Chondrocyte (in vitro differentiated cells): ENCODE data around the gene ANKRD53. TPM values are rescaled to one million over a fixed set of nuclear protein-coding genes. Genes with fewer than 3 reads are reported as not detected.

Source experiments
- DNase-seq: peaks from one replicate; pipeline ENCODE4 v3.0.0; 2021; ENCODE audit warnings: mixed read lengths, low spot score
- H3K27ac Mint-ChIP-seq: one replicate; pipeline ENCODE4 v1.8.0; 2021; ENCODE audit warnings: mild to moderate bottlenecking, moderate library complexity, mixed read lengths; ENCODE audit not compliant: unreplicated experiment
- H3K27me3 Mint-ChIP-seq: 2 replicates; pipeline ENCODE4 v1.8.0; 2021; ENCODE audit warnings: low read depth, mixed read lengths
- H3K36me3 Mint-ChIP-seq: 2 replicates; pipeline ENCODE4 v1.8.0; 2021; ENCODE audit warnings: low read depth, mixed read lengths
- H3K4me1 Mint-ChIP-seq: 2 replicates; pipeline ENCODE4 v1.8.0; 2021; ENCODE audit warnings: low read depth, mild to moderate bottlenecking, mixed read lengths
- H3K4me3 Mint-ChIP-seq: one replicate; pipeline ENCODE4 v1.8.0; 2021; ENCODE audit warnings: mild to moderate bottlenecking, moderate library complexity, mixed read lengths; ENCODE audit not compliant: unreplicated experiment
- H3K9me3 Mint-ChIP-seq: 2 replicates; pipeline ENCODE4 v1.8.0; 2021; ENCODE audit warnings: low read depth, mixed read lengths
- total RNA-seq: library from RNA; stranded (reverse); gene quantifications from 3 replicates; pipeline ENCODE4 v1.2.1, GENCODE V29; 2021
- TF ChIP-seq, protein P1 (sequence below): fragments of 200-600 bp; sonication (generic); IDR thresholded peaks from 2 replicates; pipeline ENCODE4 v1.5.0; 2021; ENCODE audit warnings: antibody characterized with exemption, mild to moderate bottlenecking, moderate library complexity

ANKRD53 gene
- total RNA-seq, 1 donor from 2014 or later, result 1.8 TPM

- Mint-ChIP-seq H3K27me3 (peaks cover 16% of the 10 kb centered on the region), H3K27ac (no peak overlapping the region), H3K36me3 (no peaks in the 10 kb centered on the region), H3K9me3 (no peaks in the 10 kb centered on the region), H3K4me3 (peak overlapping the region; percentile 57), H3K4me1 (peaks cover 8% of the 10 kb centered on the region)
- peak; percentile 28 for DNase-seq
- TF ChIP-seq, protein P1, sequence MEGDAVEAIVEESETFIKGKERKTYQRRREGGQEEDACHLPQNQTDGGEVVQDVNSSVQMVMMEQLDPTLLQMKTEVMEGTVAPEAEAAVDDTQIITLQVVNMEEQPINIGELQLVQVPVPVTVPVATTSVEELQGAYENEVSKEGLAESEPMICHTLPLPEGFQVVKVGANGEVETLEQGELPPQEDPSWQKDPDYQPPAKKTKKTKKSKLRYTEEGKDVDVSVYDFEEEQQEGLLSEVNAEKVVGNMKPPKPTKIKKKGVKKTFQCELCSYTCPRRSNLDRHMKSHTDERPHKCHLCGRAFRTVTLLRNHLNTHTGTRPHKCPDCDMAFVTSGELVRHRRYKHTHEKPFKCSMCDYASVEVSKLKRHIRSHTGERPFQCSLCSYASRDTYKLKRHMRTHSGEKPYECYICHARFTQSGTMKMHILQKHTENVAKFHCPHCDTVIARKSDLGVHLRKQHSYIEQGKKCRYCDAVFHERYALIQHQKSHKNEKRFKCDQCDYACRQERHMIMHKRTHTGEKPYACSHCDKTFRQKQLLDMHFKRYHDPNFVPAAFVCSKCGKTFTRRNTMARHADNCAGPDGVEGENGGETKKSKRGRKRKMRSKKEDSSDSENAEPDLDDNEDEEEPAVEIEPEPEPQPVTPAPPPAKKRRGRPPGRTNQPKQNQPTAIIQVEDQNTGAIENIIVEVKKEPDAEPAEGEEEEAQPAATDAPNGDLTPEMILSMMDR, result peak; percentile 95
Observed at GRCh38 chr2:71000780-71001591, 22.6 kb downstream of the ANKRD53 start.

- no peaks in the 10 kb centered on the region for H3K9me3 Mint-ChIP-seq
- H3K4me1 Mint-ChIP-seq, result peaks cover 8% of the 10 kb centered on the region
- no peaks in the 10 kb centered on the region for H3K36me3 Mint-ChIP-seq
- peaks cover 16% of the 10 kb centered on the region for H3K27me3 Mint-ChIP-seq
- TF ChIP-seq, protein P1, result no peak
- H3K27ac Mint-ChIP-seq, result no peak overlapping the region
- DNase-seq, result no peak
- H3K4me3 Mint-ChIP-seq, result no peak overlapping the region
Observed at GRCh38 chr2:71001592-71001927, 23.1 kb downstream of the ANKRD53 start.

DNA sequence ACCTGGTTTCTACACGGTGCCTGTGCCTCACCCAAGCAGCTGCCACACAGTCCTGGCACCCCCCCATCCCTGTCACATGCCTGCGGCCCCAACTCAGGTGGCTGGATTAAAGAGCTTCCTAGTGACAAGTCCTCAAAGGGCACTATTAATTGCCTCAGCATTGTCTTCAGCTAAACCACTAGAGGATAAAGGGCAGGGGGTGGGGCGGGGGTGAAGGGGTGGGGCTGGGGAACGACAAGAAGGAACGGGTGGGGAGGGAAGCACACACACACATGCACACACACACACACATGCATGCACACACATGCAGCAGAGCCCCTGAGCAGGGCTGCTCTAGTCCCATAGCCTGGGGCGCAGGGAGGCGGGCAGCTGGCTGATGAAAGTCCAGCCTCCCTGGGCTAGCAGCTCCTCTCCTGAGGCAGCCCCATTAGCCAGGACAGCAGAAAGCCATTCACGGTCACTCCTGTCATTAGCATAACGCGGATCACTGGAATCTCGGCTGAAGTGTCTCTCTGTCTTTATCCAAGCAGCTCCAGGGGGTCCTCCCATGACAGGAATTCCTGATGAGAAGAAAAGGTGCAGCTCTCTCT lies 23.6 kb downstream of the ANKRD53 start:
- Mint-ChIP-seq H3K9me3 (no peaks in the 10 kb centered on the region), H3K27ac (no peak overlapping the region), H3K36me3 (no peaks in the 10 kb centered on the region), H3K27me3 (peaks cover 16% of the 10 kb centered on the region), H3K4me3 (no peak overlapping the region), H3K4me1 (peaks cover 8% of the 10 kb centered on the region)
- TF ChIP-seq, protein P1, result no peak
- no peak for DNase-seq

DNA sequence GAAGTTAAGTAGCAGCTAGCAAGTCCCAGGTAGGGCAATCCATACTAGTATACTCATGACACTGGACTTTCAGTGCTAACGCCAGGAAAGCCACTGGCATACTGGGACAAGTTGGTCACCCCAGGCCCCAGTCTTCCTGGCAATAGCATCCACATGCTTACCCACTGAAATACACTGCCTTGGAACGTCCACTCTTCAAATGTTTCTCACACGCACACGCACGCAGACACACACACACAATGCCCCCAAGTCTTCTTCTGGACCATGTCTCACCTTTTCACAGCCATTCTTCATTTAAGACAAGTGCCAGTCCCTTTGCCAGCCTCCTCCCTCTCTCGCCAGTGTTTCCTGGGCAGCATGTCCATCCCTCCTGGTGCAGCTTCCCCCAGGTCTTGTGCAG lies 25.0 kb downstream of the ANKRD53 start:
- Mint-ChIP-seq H3K27me3 (peaks cover 16% of the 10 kb centered on the region), H3K4me1 (peaks cover 8% of the 10 kb centered on the region), H3K27ac (no peak overlapping the region), H3K36me3 (no peaks in the 10 kb centered on the region), H3K9me3 (no peaks in the 10 kb centered on the region), H3K4me3 (no peak overlapping the region)
- DNase-seq, result no peak
- TF ChIP-seq, protein P1, result no peak

- no peak for DNase-seq
- Mint-ChIP-seq H3K4me3 (no peak overlapping the region), H3K27me3 (peaks cover 17% of the 10 kb centered on the region), H3K4me1 (peaks cover 8% of the 10 kb centered on the region), H3K9me3 (no peaks in the 10 kb centered on the region), H3K27ac (no peak overlapping the region), H3K36me3 (no peaks in the 10 kb centered on the region)
- TF ChIP-seq, protein P1, result no peak
Observed at GRCh38 chr2:71003966-71004755, 25.7 kb downstream of the ANKRD53 start.
